Sigmoid colon (tissue), 7 donors: ENCODE results near the gene TLE1. TPM values are rescaled to one million over a fixed set of nuclear protein-coding genes. Genes with fewer than 3 reads are reported as not detected.

ENCODE experiments used
- DNase-seq: peaks from one replicate; pipeline ENCODE4 v3.0.0-alpha.2; 2019
- H3K27ac ChIP-seq, 4 donors: fragments of 200-600 bp; sonication (generic); one replicate each; pipeline ENCODE4 v1.5.1; 2016 to 2019; ENCODE audit warnings: mild to moderate bottlenecking in 1 of 4
- H3K27me3 ChIP-seq, 3 donors: fragments of 200-600 bp; sonication (generic); one replicate each; pipeline ENCODE4 v1.5.1; 2019; ENCODE audit warnings: mild to moderate bottlenecking in 1 of 3
- H3K36me3 ChIP-seq, 4 donors: fragments of 200-600 bp; sonication (generic); one replicate each; pipeline ENCODE4 v1.5.1; 2016 to 2019
- H3K4me1 ChIP-seq, 4 donors: fragments of 200-600 bp; sonication (generic); one replicate each; pipeline ENCODE4 v1.5.1; 2017 to 2019
- H3K4me3 ChIP-seq, 4 donors: fragments of 200-600 bp; sonication (generic); one replicate each; pipeline ENCODE4 v1.5.1; 2017 to 2019; ENCODE audit warnings: mild to moderate bottlenecking in 2 of 4, moderate library complexity in 1 of 4
- H3K9me3 ChIP-seq, 4 donors: fragments of 200-600 bp in 3 of 4; sonication (generic) in 3 of 4; one replicate each; pipeline versions ENCODE4 v1.5.1 to v1.6.1; 2013 to 2019
- EP300 ChIP-seq, 4 donors: sonication (generic); formaldehyde crosslinking; IDR thresholded peaks; one replicate each; pipeline ENCODE4 v1.6.1; 2017; ENCODE audit warnings: antibody characterized with exemption in 4 of 4
- POLR2A ChIP-seq, 2 donors: fragments of 450-650 bp; IDR thresholded peaks; one replicate each; pipeline ENCODE4 v1.6.1; 2016; ENCODE audit warnings: antibody characterized with exemption in 2 of 2, mild to moderate bottlenecking in 2 of 2, moderate library complexity in 2 of 2
- POLR2AphosphoS5 ChIP-seq, 4 donors: sonication (generic); formaldehyde crosslinking; IDR thresholded peaks; one replicate each; pipeline ENCODE4 v1.6.1; 2017; ENCODE audit warnings: antibody characterized with exemption in 4 of 4
- WGBS, 2 donors: extraction: QIAGEN DNeasy Blood & Tissue Kit; methylation state at CpG; one replicate each; pipeline ENCODE4 v1.1.7; 2013; 5-methylcytosine and 5-hydroxymethylcytosine counted together
- intact Hi-C: fragments of 100-400 bp; cut with DNase I; formaldehyde crosslinking; loops from one replicate; pipeline ENCODE4 v1.15.1; 2023
- polyA plus RNA-seq, 3 donors: library from polyadenylated mRNA; stranded (reverse); fragments of 200-250 nt; gene quantifications; one replicate each; pipeline ENCODE4 v1.2.3, GENCODE V29; 2013
- total RNA-seq, 4 donors: library from RNA; depleted of rRNA; stranded (reverse); fragments of >200 nt; gene quantifications; one replicate each; pipeline ENCODE4 v1.1.0, GENCODE V29; 2016
- TF ChIP-seq, protein P1 (sequence below), 4 experiments: fragments of 450-650 bp in 3 of 4; fragments of 200-600 bp in 1 of 4; IDR thresholded peaks; one replicate each; pipeline ENCODE4 v1.5.1; 2016 to 2019; ENCODE audit warnings: antibody characterized with exemption in 4 of 4, mild to moderate bottlenecking in 3 of 4, moderate library complexity in 2 of 4
- donor health status: healthy with polysubstance abuse.
- donor health status: Bipolar disorder and iron deficiency.
- donor health status: healthy.

Gene TLE1
- total and polyA plus RNA-seq, 7 donors, result 28.9 to 54.6 (median 45.7) TPM

DNA sequence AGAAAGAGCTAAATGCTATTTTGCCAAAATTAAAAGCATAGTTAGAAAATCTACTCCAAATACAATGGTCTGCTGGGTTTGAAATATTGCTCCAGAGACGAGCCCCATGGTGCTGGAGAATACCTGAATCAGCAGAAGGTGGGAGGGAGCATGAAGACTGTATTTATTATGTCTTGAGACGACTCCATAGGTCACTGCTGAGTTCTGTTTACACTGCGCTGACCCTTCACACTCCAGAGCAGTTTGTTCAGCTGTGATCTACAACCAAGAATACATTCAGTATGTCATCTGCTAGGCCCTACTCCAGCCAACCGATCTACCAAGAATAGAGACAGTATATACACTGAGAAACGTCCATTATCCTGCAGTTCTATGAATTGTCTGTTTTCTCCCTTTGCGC, 150.5 kb downstream of the TLE1 start:
- Histone ChIP-seq H3K27me3 (no peaks in the 10 kb centered on the region), H3K9me3 (no peaks in the 10 kb centered on the region), H3K4me3 (no peak overlapping the region), H3K4me1 (peaks cover 0 to 10% (median 2%) of the 10 kb centered on the region in 4 donors), H3K36me3 (no peaks in the 10 kb centered on the region), H3K27ac (no peak overlapping the region)
- intact Hi-C loops, result no loop called here
- 81 to 86% methylated on average over 6 of the region's 6 CpGs for WGBS, 2 donors
- TF ChIP-seq EP300 (IDR thresholded peaks at IDR 0.05) (no peak), POLR2AphosphoS5 (IDR thresholded peaks at IDR 0.05) (no peak), POLR2A (IDR thresholded peaks at IDR 0.05) (no peak)
- TF ChIP-seq, protein P1, sequence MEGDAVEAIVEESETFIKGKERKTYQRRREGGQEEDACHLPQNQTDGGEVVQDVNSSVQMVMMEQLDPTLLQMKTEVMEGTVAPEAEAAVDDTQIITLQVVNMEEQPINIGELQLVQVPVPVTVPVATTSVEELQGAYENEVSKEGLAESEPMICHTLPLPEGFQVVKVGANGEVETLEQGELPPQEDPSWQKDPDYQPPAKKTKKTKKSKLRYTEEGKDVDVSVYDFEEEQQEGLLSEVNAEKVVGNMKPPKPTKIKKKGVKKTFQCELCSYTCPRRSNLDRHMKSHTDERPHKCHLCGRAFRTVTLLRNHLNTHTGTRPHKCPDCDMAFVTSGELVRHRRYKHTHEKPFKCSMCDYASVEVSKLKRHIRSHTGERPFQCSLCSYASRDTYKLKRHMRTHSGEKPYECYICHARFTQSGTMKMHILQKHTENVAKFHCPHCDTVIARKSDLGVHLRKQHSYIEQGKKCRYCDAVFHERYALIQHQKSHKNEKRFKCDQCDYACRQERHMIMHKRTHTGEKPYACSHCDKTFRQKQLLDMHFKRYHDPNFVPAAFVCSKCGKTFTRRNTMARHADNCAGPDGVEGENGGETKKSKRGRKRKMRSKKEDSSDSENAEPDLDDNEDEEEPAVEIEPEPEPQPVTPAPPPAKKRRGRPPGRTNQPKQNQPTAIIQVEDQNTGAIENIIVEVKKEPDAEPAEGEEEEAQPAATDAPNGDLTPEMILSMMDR (IDR thresholded peaks at IDR 0.05), result no peak
- no peak for DNase-seq

DNA sequence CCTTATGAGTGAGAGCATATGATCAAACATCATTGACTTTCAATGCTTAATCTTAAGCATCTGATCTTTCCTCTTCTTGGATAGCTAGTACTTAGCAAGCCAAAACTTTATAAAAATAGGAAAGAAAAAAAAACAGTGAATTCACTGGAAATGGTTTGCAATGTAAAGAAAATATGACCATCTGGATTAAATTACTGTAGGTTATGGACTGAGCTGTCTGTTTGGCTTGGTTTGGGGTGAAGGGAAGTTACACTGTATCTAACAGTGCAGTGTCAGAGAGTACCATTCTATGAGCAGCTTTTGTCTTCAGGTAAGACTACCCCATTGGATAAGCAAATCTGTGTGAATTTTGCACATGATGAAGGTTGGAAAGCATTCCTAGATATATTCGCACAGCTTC, 151.4 kb downstream of the TLE1 start:
- intact Hi-C loops, result no loop called here
- WGBS, 2 donors, result 93 to 98% methylated on average over 1 of the region's 1 CpG
- no peak for DNase-seq

DNA sequence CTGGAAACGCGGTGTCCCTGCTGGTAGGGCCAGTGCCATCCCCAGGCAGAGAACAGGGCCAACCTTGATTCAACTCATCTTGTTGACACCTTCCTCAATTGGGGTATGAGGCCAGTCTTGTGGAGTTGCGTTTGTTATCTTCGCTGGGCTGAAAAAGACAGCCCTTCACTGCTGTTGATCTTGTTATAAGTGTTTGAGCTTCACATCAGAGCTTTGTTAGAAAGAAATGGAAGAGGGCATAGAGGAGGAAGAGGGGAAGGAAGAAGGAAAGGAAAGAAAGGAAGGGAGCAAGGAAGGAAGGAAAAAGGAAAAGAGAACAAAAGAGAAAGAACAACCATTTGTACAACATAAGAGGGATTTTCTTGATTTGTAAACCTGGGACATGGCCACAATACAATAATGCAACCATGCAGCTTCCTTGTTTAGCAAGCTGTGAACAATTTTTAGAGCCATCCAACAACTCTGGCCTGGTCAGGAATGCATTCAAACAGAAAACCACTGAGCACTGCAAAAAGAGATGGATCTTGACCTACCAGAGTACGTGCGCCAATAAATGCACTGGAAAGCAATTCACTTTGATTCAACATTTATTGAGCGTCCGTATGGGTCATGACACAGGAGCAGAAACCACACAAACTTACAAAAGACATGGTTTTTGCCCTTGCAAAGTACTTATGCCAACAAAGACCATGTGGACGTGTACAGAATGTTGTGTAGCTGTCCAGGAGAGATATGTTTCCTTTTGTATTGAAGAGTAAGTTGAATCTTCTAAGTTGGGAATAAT, 152.9 kb downstream of the TLE1 start:
- 85 to 91% methylated on average over 9 of the region's 9 CpGs for WGBS, 2 donors
- no peaks in the 10 kb centered on the region for H3K9me3 ChIP-seq
- no peak overlapping the region for H3K4me3 ChIP-seq
- no peak overlapping the region for H3K27ac ChIP-seq
- no peaks in the 10 kb centered on the region for H3K27me3 ChIP-seq
- no peak for DNase-seq
- H3K4me1 ChIP-seq, result no peaks in the 10 kb centered on the region
- TF ChIP-seq POLR2A (IDR thresholded peaks at IDR 0.05), result no peak
- TF ChIP-seq, protein P1 (IDR thresholded peaks at IDR 0.05), result no peak
- no peaks in the 10 kb centered on the region for H3K36me3 ChIP-seq
- intact Hi-C loops, result no loop called here

More for the DNA sequence above, 151.4 kb downstream of the TLE1 start:
- Histone ChIP-seq H3K4me3 (no peak overlapping the region), H3K36me3 (no peaks in the 10 kb centered on the region), H3K4me1 (peaks cover 0 to 10% (median 2%) of the 10 kb centered on the region in 4 donors), H3K9me3 (no peaks in the 10 kb centered on the region), H3K27me3 (no peaks in the 10 kb centered on the region), H3K27ac (no peak overlapping the region)
- no peak for TF ChIP-seq POLR2A (IDR thresholded peaks at IDR 0.05)
- TF ChIP-seq, protein P1 (IDR thresholded peaks at IDR 0.05), result no peak
- TF ChIP-seq EP300 (IDR thresholded peaks at IDR 0.05), result no peak
- no peak for TF ChIP-seq POLR2AphosphoS5 (IDR thresholded peaks at IDR 0.05)

DNA sequence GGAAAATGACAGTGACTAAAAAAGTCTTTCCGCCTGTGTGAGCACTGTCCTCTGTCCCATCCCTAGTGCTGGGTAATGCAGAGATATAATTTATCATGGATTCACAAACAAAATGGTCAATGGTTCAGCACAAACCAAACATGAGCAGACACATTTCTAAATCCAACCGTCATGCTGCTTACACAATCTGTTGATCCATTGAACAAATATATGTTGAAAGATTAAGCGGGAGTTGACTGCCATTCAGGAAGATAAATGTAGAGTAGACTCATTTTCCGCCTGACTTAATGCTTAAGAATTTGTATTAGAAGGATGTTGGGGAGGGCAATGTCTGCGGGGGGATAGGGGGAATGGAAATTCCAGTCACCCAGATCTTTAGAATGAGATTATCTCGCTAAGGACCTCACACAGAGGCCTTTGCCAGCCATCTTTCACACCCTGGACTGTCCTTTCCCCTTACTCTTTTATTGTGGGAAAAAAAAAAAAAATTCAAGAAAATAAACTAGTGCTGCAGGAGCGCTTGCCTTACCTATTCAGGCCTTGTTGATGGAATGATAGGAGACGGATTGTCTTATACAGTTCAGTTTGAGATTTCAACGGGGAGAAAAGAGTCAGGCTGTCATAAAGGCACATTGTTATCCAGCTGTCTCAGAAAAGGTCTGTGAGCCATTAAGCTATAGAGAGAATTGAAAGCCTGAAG, 153.7 kb downstream of the TLE1 start:
- H3K27ac ChIP-seq, result no peak overlapping the region
- TF ChIP-seq POLR2AphosphoS5 (IDR thresholded peaks at IDR 0.05), result no peak
- no peak for TF ChIP-seq POLR2A (IDR thresholded peaks at IDR 0.05)
- TF ChIP-seq EP300 (IDR thresholded peaks at IDR 0.05), result no peak
- TF ChIP-seq, protein P1 (IDR thresholded peaks at IDR 0.05), result no peak
- no peak overlapping the region for H3K4me3 ChIP-seq
- no peaks in the 10 kb centered on the region for H3K27me3 ChIP-seq
- H3K36me3 ChIP-seq, result no peaks in the 10 kb centered on the region
- intact Hi-C loops, result no loop called here
- H3K4me1 ChIP-seq, result no peaks in the 10 kb centered on the region
- H3K9me3 ChIP-seq, result no peaks in the 10 kb centered on the region
- WGBS, 2 donors, result 82 to 87% methylated on average over 9 of the region's 9 CpGs
- DNase-seq, result no peak
